HG02970 (cell line): Measurements from ENCODE around the gene STT3B.
"Not testable (repeated sequence)": the region's sequence is repeated elsewhere in the genome, so short reads cannot be mapped to it uniquely, and the experiment has no call there.

Experiments
- ATAC-seq: cut with Tn5 transposase; IDR thresholded peaks from one replicate; pipeline ENCODE4 v1.9.1; 2021; ENCODE audit warnings: mild to moderate bottlenecking, moderate library complexity, moderate number of reproducible peaks; ENCODE audit not compliant: unreplicated experiment, low FRiP score

The STT3B gene

DNA sequence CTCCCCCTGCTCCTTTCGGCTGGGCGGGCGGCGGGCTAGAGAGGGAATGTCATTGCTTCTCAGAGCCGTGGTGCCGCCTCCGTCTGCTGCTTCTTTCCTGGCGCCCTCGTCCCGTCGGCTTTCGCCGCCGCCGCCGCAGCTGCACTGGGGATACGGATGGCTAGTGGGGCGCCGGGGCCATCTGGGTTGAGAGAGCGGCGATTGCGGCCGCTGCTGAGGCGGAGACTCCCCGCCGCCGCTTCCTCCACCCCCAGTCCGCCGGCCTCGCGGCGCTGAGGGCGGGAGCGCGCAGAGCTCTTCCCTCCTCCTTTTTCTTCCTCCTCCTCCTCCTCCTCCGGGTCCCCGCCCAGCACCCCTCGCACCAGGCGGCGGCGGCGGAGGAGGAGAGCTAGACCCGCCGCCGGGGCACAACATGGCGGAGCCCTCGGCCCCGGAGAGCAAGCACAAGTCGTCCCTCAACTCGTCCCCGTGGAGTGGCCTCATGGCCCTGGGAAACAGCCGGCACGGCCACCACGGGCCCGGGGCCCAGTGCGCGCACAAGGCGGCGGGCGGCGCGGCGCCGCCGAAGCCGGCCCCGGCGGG lies at the start of gene STT3B:
Gene STT3B (plus strand): TSS at position 339 of the 582 bp plus-strand sequence. CDS start 74 bp downstream, at position 413.
- peak; percentile 48 for ATAC-seq

DNA sequence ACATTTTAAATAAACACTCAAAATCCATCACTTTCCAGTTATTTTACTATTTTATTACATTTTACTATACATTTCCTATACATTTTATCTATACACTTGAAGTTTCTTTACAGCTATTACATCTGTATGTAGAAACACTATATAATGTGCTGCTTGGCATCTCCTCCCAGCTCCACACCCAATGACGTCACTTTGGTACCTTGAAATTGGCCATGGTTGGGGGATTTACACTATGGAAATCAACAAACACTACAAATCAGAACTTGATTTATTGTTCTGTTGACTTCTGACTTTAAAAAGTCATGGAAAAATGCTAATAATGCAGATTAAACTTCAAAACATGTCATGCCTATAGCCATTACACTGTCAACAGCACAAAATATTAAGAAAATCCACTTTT lies 48.9 kb upstream of the STT3B start:
- ATAC-seq: no peak

DNA sequence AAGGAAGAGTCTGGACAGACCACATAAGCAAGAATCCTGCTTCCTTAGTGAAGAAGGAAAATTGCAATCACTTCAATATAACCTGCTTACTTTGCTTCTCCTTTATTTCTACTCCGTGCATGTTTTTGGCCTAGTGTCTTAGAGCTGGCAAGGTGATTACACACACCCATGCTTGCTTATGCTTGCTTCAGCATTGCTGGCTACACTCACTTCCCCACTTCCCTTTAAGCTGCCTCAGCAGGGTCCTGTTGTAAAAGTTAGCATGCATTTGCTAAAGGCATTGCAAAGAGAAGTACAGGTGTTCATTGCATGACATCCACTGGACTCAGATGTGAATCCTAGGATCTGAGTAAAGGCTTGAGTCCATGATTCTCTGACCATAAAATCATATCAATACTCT lies 47.5 kb upstream of the STT3B start:
- ATAC-seq: no peak

DNA sequence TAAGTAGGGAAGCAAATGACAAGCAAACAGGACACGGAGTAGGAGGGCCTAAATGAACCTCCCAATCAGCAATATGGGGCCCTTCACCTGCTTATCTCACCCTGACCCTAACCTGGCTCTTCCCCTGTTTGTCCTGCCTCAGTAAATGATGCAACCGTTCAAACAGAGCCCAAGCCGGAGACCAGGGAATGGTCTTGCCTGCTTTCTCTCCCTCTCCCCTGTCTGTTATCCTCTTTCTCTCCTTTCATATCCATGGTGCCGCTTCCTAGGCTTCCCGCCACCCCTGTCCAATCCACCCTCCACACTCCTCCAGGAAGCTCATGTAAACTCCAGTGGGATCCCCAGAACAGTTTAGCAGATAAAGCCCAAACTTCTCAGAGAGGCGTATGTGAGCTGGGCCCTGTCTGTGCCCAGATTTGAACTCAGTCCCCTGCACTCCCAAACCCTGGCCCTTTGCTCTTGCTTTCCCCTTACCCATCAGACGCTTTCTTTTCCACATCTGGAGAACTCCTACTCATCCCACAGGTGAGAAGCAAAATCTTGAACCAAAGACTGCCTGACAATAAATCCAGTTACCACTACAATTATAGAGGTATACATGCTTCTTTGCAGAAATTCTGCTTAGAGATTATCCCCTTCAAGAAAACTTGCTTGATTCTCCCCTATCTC lies 45.7 kb upstream of the STT3B start:
- ATAC-seq: no peak

DNA sequence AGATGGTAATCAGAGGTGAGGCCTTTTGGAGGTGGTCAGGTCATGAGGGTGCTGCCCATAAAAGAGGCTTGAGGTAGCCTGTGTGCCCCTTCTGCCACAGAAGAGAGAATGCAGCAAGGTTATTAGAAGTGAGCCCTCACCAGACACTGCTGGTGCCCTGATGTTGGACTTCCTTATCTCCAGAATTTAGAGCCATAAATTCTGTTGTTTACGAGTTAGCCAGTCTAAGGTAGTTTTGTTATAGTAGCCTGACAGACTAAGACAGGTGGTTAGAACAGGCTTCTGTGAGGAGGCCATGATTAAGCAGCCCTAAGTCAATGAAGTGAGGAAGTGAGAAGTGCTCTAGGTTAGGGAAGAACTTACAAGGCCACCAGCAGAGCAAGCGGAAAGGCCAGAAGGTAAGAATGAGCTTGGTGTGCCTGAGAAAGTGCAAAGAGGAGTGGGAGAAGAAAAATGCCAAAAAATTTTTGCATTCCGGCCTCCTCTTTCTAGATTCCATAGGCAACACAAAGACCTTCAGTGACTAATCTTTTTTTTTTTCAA lies 44.2 kb upstream of the STT3B start:
- ATAC-seq: no peak

DNA sequence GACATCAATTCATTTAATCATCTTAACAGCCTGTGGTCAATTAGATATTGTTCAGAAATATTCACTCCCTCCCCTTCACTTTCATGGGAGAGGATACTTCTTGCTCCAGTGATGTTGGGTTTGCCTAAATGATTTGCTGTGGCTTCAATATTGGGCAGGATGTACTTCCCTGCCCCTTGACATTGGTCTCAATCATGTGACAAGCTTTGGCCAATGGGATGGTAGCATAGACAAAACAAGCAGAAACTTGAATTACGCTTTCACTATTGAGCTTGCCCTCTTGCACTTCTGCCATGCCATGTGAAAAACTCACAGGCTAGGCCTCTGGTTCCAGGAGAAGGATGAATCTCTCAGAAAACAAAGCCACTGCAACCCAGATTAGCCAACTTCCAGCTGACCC lies 42.2 kb upstream of the STT3B start:
- ATAC-seq: no peak

DNA sequence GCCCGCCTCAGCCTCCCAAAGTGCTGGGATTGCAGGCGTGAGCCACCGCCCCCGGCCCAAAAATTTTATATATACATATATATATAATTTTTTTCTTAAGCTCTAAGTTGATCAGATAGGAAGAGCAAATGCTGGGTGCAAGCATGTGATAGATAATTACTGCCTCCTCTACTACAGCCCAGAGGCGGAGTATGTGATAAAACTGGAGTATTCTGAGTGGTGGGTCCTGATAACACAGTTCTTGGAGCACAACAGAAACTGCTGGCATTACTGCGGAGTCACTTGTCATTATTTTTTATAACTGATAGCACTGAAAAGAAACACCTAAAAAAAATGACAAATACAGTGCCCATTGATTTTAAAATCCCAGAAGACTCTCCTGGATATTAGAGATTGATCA lies 41.1 kb upstream of the STT3B start:
- no peak for ATAC-seq

DNA sequence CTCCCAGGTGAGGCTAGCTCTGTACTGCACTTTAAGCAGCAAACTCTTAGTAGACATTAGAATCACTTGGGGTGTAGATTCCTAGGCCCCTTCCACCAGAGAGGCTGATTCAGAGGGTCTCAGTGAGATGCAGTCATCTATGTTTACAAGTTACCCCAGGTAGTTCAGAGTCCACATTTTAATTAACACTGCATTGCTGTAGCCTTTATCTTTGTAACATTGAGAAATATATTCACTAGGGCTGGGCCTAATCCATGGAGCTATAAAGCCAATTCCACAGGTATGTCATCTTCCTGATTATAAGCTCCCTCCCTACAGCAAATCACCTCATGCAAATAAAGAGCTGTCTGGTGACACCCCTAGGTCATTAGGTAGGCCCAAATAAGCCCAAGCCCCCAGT lies 39.6 kb upstream of the STT3B start:
- ATAC-seq: no peak

DNA sequence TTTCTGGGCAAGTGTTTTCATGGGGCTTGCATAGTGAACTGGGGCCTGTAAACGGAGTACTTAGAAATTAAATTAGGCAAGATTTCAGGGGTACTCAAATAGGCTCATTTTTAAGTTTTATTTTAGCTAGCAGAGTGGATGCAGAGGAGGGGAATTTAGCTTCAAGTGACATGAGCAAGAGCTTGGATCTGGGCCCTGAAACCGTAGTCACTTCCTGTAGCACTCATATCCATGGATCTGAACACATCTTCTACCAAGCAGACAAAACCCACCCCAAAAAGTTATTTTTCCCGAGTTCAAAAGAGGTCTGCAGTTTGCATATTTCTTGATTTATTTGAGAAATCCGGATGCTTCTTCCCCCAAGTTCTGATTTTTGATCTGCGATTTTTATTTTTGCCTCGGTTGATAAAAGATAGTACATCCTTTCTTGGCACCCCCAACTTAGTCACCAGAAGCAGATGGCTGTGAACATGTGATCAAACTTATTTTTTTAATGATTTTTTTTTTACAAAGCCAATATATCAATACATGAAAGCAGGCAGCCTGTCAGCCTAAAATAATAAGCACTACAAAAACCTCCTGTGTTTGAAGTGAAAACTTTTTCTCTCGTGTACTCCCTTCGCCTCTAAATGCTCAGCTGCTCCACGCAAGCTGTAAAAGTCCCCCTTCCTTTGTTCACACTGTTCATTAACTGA lies 36.6 kb upstream of the STT3B start:
- ATAC-seq: no peak

DNA sequence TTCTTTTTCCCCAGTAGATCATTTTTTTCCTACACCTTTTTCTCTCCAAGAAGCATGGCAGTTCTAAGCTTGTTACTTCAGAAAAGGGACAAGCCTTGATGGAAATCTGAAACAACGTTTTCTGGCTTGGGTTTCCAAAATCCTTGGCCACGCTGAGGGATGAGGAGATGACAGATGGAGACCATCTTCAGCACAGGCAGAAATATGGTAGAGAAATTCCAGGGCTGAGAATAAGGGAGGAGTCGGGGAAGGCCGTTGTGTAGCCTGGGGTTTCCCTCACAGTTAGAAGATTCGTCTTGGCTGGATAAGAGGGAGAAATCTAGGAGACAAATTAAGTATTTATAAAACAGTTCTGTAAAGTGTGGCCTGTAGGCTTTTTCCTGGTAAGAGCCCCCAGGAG lies 33.9 kb upstream of the STT3B start:
- no peak for ATAC-seq

DNA sequence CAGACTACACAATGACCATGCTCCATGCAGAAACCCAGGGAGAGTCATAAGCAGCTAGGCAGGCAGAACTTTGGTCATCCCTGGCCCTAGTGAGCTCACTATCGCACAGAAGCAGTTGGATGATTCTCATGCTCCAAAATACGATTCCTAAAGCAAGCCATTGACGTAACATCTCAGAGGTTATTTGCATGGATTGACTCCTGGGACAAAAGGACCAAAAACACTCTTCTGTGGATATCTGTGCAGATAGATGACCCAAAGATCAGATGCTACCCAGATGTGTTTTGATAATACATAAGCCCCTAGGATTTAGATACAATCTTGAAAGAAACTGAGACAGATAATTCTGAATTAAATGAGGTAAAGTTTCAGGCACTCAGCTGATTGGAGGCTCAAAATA lies 33.4 kb upstream of the STT3B start:
- no peak for ATAC-seq

DNA sequence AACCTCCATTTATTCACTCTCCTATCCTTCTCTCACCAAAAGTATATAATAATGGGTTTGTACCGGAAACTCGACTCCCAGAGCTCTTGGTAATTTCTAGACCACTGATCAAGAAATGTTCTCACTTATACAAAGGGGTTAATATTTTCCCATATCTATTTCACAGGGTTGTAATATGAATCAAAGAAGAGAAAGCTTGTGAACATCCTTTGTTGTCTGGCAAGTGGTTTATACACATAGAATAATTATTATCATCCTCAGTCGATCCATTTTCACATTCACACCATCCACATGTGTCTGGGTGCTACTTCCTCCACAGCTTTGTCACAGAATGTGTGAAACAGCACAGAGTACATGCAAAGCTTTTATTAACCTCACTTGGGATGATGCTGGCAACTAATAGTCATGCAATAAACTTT lies 29.9 kb upstream of the STT3B start:
- ATAC-seq: no peak

DNA sequence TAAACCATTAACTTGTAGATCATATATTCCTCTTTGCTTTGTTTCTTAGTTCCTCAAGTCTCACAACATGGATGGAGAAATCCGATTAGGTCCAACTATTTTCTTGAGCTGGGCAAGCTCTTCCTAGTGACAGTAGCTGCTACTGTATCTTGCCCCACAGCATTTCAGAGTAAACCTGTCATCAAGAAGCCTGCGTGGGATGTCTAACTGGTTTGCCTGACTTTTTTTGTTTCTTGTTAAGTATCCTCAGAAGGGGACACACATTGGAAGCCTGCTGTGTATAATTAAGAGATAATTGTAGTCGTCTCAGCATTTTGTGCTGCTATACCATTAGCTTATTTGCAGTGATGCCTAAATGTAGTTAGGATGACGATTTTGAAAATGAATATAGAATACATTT lies 29.3 kb upstream of the STT3B start:
- ATAC-seq: no peak

DNA sequence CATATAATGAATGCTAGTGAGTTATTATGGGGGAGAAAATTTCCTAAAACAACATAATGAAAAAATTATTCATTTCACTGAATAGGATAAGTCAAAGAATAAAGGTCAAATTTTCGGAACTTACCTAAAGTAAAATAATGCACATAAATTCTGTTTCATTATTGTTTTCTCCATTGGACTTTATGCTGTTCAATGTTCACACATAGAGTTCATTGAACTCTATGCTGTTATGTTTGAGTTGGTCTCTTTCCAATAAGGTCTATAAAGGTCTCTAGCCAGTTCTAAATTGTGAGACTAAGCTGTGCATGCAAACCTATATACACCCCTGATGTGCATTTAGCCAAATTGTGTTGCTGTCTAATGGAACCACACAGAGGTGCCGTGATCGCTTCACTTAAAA lies 28.5 kb upstream of the STT3B start:
- no peak for ATAC-seq

DNA sequence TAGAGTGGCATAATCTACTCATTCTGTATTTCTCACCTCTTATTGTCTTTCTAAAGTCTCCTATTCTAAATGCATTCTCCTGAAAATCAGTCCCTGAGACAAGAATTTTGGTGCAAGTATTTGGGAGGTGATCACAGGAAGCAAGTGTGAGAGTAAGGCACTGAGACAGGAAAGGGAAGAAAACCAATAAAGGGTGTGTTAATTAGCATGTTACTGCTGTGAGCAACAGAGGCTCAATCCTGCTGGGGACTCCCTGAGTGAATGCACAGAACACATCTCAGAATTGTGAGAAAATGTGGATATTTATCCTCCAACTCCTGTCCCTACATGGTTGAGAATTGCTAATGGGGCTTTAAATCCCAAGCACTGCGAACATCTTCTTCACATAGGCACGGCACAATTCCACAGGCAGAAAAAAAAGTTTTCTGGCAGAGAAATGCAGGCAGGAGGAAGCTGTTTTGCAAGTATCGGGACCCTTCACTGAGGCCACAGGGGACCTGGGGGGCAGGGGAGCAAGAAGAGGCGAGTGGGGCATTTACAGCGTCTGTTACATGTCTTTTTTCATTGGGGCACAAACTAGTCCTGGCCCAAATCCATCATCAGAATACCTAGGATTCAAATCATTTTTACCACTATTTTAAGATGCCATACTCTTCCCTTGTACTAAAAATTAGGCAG lies 27.2 kb upstream of the STT3B start:
- no peak for ATAC-seq

DNA sequence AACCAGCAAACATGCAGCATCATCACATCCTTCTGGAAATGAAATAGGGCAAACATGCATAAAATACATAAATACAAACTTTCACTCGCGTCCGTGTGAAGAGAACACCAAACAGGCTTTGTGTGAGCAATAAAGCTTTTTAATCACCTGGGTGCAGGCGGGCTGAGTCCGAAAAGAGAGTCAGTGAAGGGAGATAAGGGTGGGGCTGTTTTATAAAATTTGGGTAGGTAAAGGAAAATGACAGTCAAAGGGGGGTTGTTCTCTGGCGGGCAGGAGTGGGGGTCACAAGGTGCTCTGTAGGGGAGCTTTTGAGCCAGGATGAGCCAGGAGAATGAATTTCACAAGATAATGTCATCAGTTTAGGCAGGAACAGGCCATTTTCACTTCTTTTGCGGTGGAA lies 26.2 kb upstream of the STT3B start:
- ATAC-seq: not testable (repeated sequence)

DNA sequence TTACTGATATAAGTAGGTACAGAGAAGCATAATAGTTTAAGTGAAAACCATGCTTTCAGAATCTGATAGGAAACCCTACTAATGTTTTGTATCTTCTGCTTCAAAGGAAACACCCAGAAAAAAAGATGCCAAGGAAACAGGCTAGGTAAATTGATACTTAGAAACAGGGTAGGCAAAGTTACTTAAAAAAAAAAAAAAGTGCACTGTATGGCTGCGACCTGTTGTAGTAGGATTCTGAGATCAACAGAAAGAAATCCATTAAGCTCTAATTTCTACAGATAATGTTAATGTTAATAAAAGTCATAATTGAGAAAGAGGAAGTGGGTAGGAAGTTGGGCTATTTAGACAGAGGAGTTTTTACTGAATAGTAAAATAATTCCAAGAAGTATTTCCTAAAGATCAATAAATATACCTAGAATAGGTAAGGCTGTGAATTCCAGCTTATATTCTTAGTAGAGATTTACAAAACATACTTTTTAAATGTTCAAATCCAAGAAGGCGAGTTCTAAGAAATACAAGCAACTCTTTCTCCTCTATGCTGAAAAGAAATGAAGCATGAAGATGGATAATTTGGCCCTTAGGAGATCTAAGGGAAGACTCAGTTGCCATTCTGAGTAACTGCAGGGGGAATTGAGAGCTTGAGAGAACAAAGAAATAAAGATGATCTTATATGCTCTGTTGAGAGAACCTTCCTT lies 24.1 kb upstream of the STT3B start:
- no peak for ATAC-seq

DNA sequence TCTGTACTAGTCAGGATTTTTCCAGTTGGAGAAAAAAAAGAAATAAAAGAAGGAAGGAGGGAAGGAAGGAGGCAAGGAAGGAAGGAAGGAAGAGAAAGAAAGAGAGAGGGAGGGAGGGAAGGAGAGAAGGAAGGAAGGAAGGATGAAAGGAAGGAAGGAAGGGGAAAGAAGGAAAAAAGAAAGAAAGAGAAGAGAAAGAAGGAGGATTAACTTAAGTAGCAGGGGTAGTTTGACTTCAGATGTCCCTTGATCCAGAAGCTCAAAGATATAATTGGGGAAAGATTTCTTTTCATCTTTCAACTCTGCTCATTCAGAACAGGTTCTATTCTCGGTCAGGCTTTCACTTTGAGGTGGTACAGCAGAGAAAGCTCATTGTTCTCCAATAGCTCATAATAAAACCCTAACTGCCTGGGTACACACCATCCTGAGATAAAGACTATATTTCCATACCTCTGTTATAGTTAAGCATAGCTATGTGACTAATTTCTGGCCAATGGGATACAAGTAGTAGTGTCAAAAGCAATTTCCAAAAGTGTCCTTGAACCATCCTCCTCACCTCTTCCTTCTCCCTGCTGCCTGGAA lies 23.5 kb upstream of the STT3B start:
- no peak for ATAC-seq

DNA sequence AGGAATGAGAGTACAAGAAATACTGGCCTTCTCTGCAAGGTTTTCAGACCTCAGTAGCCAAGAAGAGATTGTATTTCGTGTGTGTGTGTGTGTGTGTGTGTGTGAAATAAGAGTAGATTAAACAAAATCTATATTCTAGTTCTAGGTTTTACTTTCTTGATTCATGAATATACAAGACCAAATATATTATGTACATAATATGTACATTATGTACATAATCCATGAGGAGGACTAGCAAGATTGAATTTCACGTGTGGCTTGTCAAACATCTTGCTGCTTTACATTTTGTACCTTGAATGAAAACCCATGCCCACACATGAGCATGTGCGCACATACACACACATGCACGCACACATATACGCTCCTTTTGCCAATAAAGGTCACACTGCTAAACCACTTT lies 18.2 kb upstream of the STT3B start:
- ATAC-seq: no peak
